ENCODE measurements around the gene PRPF8.

Gene PRPF8

GRCh38 chr17:1684378-1685189 is at the start of gene PRPF8:
TSS of gene PRPF8 (minus strand) at chr17:1684867. CDS start at chr17:1684571, 296 bp downstream.
- TF ChIP-seq, protein P1, sequence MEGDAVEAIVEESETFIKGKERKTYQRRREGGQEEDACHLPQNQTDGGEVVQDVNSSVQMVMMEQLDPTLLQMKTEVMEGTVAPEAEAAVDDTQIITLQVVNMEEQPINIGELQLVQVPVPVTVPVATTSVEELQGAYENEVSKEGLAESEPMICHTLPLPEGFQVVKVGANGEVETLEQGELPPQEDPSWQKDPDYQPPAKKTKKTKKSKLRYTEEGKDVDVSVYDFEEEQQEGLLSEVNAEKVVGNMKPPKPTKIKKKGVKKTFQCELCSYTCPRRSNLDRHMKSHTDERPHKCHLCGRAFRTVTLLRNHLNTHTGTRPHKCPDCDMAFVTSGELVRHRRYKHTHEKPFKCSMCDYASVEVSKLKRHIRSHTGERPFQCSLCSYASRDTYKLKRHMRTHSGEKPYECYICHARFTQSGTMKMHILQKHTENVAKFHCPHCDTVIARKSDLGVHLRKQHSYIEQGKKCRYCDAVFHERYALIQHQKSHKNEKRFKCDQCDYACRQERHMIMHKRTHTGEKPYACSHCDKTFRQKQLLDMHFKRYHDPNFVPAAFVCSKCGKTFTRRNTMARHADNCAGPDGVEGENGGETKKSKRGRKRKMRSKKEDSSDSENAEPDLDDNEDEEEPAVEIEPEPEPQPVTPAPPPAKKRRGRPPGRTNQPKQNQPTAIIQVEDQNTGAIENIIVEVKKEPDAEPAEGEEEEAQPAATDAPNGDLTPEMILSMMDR (IDR thresholded peaks at IDR 0.05), result no peak

GRCh38 chr17:1733759-1734158 is 49.1 kb upstream of the PRPF8 start:
- H3K4me3 ChIP-seq, result no peak overlapping the region
- TF ChIP-seq, protein P1 (IDR thresholded peaks at IDR 0.05), result no peak
- H3K27ac ChIP-seq, result no peak overlapping the region
- no peak for DNase-seq (ENCODE audit: low spot score)

More at GRCh38 chr17:1684378-1685189, at the start of gene PRPF8:
- peak within 1 kb of the TSS; percentile 85 for H3K4me3 ChIP-seq
- H3K27ac ChIP-seq, result peak within 1 kb of the TSS; percentile 68 to 92
- DNase-seq (ENCODE audit: low spot score), result peak; percentile 99

DNA sequence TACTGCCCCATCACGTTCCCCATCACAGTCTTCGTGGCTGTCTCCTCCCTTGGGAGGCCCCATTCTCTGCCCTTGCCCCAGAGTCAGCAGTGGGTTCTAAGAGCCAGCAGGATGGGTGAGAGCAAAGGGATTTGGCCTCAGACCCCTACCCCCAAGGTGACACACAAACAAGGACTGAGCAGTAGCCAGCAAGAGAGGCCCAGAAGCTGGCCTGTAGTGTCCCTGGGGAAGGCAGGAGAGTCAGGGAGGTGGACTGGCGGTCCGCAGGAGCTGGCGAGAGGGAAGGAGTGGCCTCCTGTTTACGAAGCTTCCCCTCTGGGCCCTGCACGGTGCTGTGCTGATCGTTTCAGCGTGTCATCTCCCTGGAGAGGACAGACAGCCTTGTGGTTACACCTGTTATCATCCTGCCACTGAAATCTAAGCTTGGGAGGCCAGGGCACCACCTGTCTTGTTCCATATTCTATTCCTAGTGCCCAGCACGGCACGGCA is 48.2 kb upstream of the PRPF8 start:
- H3K27ac ChIP-seq, result no peak overlapping the region
- DNase-seq (ENCODE audit: low spot score), result no peak

DNA sequence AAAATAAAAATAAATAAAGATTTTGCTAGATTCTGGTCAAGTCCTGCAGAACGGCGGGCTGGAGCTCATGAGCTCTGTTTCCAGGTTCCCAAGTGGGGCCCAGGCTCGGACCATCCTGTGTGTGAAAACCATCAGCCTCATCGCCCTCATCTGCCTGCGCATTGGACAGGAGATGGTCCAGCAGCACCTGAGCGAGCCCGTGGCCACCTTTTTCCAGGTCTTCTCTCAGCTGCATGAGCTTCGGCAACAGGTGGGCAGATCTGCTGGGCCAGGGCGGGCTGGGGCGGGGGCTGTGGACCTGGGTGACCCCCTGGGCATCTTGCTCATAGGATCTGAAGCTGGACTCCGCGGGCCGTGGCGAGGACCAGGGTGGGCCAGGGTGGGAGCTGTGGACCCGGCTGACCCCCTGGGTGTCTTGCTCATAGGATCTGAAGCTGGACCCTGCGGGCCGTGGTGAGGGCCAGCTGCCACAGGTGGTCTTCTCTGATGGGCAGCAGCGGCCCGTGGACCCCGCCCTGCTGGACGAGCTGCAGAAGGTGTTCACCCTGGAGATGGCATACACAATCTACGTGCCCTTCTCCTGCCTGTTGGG is 47.7 kb upstream of the PRPF8 start:
- Histone ChIP-seq H3K27ac (no peak overlapping the region), H3K4me3 (no peak overlapping the region)
- DNase-seq (ENCODE audit: low spot score), result no peak
- TF ChIP-seq, protein P1 (IDR thresholded peaks at IDR 0.05), result no peak

More for the DNA sequence above, 48.2 kb upstream of the PRPF8 start:
- no peak overlapping the region for H3K4me3 ChIP-seq
- TF ChIP-seq, protein P1 (IDR thresholded peaks at IDR 0.05), result no peak

DNA sequence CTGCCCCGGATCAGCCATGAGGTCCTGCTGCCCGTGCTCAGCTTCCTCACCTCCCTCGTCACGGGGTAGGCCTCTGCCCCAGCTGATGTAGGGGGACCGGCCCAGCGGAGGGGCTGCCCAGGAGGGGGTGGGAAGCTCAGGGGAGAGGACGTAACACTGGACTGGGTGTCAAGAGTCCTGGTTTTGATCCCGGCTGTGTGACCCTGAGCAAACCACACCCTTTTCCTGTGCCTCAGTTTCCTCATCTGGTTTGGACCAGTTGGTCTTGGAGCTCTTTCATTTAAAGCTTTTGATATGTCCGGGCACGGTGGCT is 46.5 kb upstream of the PRPF8 start:
- Histone ChIP-seq H3K27ac (peak overlapping the region; percentile 52 to 95), H3K4me3 (peak overlapping the region; percentile 55)

DNA sequence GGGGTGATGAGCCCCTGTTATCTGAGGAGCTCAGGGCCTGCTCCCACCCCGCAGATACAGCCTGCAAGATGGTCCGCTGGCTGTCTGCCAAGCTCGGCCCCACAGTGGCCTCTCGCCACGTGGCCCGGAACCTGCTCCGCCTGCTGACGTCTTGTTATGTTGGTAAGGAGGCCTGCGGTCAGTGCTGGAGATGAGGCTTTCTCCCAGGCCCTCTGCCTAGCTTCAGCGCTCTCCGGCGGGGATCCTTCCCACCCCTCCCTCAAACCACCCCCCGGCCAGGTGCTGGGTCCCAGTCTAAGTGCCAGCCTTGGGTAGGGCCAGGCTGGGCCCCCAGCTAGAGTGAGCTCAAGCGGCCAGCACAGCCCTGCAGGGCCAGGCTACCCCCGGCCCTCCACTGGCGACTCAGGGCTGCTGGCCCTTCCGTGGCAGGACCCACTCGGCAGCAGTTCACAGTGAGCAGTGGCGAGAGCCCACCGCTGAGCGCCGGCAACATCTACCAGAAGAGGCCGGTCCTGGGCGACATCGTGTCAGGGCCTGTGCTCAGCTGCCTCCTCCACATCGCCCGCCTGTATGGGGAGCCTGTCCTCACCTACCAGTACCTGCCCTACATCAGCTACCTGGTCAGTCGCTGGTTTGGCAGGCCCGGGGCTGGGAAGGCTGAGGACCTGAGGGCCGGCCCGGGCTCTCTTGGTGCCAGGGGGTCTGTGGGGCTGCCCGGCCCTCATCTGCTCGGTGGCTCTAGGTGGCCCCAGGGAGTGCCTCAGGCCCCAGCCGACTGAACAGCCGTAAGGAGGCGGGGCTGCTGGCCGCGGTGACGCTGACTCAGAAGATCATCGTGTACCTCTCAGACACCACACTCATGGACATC is 45.9 kb upstream of the PRPF8 start:
- no peak for DNase-seq (ENCODE audit: low spot score)
- peak overlapping the region; percentile 52 to 95 for H3K27ac ChIP-seq
- H3K4me3 ChIP-seq, result peak overlapping the region; percentile 55
- TF ChIP-seq, protein P1 (IDR thresholded peaks at IDR 0.05), result no peak

More for the DNA sequence above, 46.5 kb upstream of the PRPF8 start:
- no peak for DNase-seq (ENCODE audit: low spot score)
- TF ChIP-seq, protein P1 (IDR thresholded peaks at IDR 0.05), result no peak

Measured in coronary artery (tissue), 2 donors.